Panc1 (cell line): ENCODE data around the gene TMEM201. TPM values are rescaled to one million over a fixed set of nuclear protein-coding genes. Genes with fewer than 3 reads are reported as not detected.
A peak's percentile ranks its signal among the peaks of the same experiment; 100 is the strongest.

ENCODE experiments used
- ATAC-seq: fragments of 200-7000 bp; cut with Tn5 transposase; 2 replicates; pipeline ENCODE4 v1.9.1; 2020; ENCODE audit warnings: mild to moderate bottlenecking, moderate library complexity
- BruUV-seq: library from RNA; stranded (reverse); fragments of 400-500 nt; replicated peaks from 2 replicates; lab custom pipeline; 2021; lab: Mats Ljungman, UMichigan
- CTCF ChIA-PET: fragments of 300-600 bp; sonication (Branson Sonifier 250); formaldehyde crosslinking; loops from one replicate; lab custom pipeline; 2022; ENCODE audit warnings: antibody characterized with exemption; lab: Charles Lee
- POLR2A ChIA-PET: fragments of 300-600 bp; sonication (Branson Sonifier 250); formaldehyde crosslinking; loops from one replicate; lab custom pipeline; 2022; ENCODE audit warnings: antibody characterized with exemption; lab: Charles Lee
- DNase-seq: peaks from one replicate; pipeline ENCODE4 v3.0.0-alpha.2; 2010; ENCODE audit warnings: low read depth, low spot score
- H3K27ac ChIP-seq: 2 replicates; pipeline ENCODE4 v1.5.1; 2011; ENCODE audit warnings: mild to moderate bottlenecking, low read length, inconsistent platforms
- H3K27me3 ChIP-seq: fragments of 200-500 bp; sonication (Bioruptor generic); 2 replicates; pipeline ENCODE4 v1.6.0; 2014; ENCODE audit warnings: low read length, inconsistent platforms; ENCODE audit not compliant: control insufficient read depth, insufficient read depth
- H3K36me3 ChIP-seq: fragments of 200-500 bp; sonication (Bioruptor generic); 2 replicates; pipeline ENCODE4 v1.5.1; 2014; ENCODE audit warnings: inconsistent platforms, mild to moderate bottlenecking, low read length, moderate library complexity; ENCODE audit not compliant: control insufficient read depth, insufficient read depth
- H3K4me1 ChIP-seq: 2 replicates; pipeline ENCODE4 v1.5.1; 2011; ENCODE audit warnings: inconsistent platforms, mild to moderate bottlenecking, low read length, moderate library complexity; ENCODE audit not compliant: control insufficient read depth, insufficient read depth
- H3K4me3 ChIP-seq, 2 experiments: 2 replicates each; pipeline ENCODE4 v1.5.1; 2011 to 2012; ENCODE audit warnings: low read depth in 2 of 2, low read length in 2 of 2, mild to moderate bottlenecking in 2 of 2, inconsistent platforms in 1 of 2, moderate library complexity in 1 of 2
- H3K9me3 ChIP-seq: fragments of 200-500 bp; sonication (Bioruptor generic); 2 replicates; pipeline ENCODE4 v1.5.1; 2014; ENCODE audit warnings: low read depth, mild to moderate bottlenecking, inconsistent platforms, low read length, moderate library complexity; ENCODE audit not compliant: control insufficient read depth, insufficient read depth
- POLR2AphosphoS5 ChIP-seq: IDR thresholded peaks from 2 replicates; pipeline ENCODE4 v1.6.1; 2012; ENCODE audit warnings: mild to moderate bottlenecking, low read depth, low read length, moderate library complexity
- SIN3A ChIP-seq: IDR thresholded peaks from 2 replicates; pipeline ENCODE4 v1.6.1; 2012; ENCODE audit warnings: low read depth, mild to moderate bottlenecking, low read length, moderate library complexity, borderline replicate concordance; ENCODE audit not compliant: insufficient read depth
- TCF7L2 ChIP-seq: IDR thresholded peaks from 2 replicates; pipeline ENCODE4 v1.6.1; 2011; ENCODE audit warnings: mild to moderate bottlenecking, low read depth, low read length, inconsistent platforms
- in situ Hi-C: cut with HindIII; loops from 2 replicates; pipeline ENCODE4 v1.10.0; 2016; ENCODE audit warnings: low sequenced_read_pairs, low pct_unique_long_range_greater_than_20kb
- intact Hi-C: fragments of 100-400 bp; cut with micrococcal nuclease; formaldehyde crosslinking; loops from one replicate; pipeline ENCODE4 v1.10.0; 2022; ENCODE audit not compliant: unreplicated experiment
- total RNA-seq: library from RNA; stranded (reverse); gene quantifications from one replicate; pipeline ENCODE4 v1.2.1, GENCODE V29; 2021; ENCODE audit not compliant: unreplicated experiment
- TF ChIP-seq, protein P1 (sequence below): fragments of 450-650 bp; IDR thresholded peaks from 2 replicates; pipeline ENCODE4 v1.5.1; 2017; ENCODE audit warnings: mild to moderate bottlenecking
- TF ChIP-seq, protein P2 (sequence below), 2 experiments: IDR thresholded peaks; 2 replicates each; pipeline ENCODE4 v1.6.1; 2011 to 2012; ENCODE audit warnings: low read depth in 2 of 2, control low read depth in 1 of 2, low read length in 1 of 2, mild to moderate bottlenecking in 1 of 2, moderate library complexity in 1 of 2; ENCODE audit not compliant: insufficient read depth in 1 of 2

TMEM201 gene
- total RNA-seq, 1 experiment from 2014 or later: 26.5 TPM

DNA sequence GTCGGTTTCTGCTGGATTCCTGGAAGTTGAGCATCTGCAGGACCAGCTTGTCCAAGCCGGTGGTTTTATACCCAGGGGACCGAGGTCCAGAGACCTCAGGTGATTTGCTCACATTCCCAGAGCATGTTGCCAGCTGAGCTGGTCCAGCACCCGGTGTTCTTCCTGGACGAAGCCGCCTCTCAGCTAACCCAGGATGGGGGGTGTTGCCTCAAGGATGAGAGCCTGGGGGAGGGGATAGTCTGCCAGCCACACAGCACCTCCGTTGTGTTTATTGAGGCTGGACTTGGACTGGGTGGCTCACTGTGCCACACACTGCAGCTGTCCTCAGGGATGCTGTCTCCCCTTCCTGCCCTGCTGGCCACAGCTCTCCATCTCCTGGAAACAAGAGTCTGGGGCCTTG, 1.5 kb downstream of the TMEM201 start:
- ChIA-PET POLR2A (interaction anchor here (0.6 kb wide), 1 partner anchor 43 kb away, joined by 6 read pairs; no protein-coding TSS in a partner anchor), CTCF (interaction anchor here (0.6 kb wide), 1 partner anchor 96 kb away, joined by 3 read pairs; no protein-coding TSS in a partner anchor)
- no peaks in the 10 kb centered on the region for H3K36me3 ChIP-seq
- ATAC-seq (no peak), DNase-seq (no peak)
- no peak for TF ChIP-seq TCF7L2
- no peak for TF ChIP-seq SIN3A
- TF ChIP-seq, protein P1, sequence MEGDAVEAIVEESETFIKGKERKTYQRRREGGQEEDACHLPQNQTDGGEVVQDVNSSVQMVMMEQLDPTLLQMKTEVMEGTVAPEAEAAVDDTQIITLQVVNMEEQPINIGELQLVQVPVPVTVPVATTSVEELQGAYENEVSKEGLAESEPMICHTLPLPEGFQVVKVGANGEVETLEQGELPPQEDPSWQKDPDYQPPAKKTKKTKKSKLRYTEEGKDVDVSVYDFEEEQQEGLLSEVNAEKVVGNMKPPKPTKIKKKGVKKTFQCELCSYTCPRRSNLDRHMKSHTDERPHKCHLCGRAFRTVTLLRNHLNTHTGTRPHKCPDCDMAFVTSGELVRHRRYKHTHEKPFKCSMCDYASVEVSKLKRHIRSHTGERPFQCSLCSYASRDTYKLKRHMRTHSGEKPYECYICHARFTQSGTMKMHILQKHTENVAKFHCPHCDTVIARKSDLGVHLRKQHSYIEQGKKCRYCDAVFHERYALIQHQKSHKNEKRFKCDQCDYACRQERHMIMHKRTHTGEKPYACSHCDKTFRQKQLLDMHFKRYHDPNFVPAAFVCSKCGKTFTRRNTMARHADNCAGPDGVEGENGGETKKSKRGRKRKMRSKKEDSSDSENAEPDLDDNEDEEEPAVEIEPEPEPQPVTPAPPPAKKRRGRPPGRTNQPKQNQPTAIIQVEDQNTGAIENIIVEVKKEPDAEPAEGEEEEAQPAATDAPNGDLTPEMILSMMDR: no peak
- no peak for TF ChIP-seq POLR2AphosphoS5
- TF ChIP-seq, protein P2, sequence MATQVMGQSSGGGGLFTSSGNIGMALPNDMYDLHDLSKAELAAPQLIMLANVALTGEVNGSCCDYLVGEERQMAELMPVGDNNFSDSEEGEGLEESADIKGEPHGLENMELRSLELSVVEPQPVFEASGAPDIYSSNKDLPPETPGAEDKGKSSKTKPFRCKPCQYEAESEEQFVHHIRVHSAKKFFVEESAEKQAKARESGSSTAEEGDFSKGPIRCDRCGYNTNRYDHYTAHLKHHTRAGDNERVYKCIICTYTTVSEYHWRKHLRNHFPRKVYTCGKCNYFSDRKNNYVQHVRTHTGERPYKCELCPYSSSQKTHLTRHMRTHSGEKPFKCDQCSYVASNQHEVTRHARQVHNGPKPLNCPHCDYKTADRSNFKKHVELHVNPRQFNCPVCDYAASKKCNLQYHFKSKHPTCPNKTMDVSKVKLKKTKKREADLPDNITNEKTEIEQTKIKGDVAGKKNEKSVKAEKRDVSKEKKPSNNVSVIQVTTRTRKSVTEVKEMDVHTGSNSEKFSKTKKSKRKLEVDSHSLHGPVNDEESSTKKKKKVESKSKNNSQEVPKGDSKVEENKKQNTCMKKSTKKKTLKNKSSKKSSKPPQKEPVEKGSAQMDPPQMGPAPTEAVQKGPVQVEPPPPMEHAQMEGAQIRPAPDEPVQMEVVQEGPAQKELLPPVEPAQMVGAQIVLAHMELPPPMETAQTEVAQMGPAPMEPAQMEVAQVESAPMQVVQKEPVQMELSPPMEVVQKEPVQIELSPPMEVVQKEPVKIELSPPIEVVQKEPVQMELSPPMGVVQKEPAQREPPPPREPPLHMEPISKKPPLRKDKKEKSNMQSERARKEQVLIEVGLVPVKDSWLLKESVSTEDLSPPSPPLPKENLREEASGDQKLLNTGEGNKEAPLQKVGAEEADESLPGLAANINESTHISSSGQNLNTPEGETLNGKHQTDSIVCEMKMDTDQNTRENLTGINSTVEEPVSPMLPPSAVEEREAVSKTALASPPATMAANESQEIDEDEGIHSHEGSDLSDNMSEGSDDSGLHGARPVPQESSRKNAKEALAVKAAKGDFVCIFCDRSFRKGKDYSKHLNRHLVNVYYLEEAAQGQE (IDR thresholded peaks at IDR 0.05; ENCODE audit: insufficient read depth in 1 of 2, low read depth in 2 of 2, low read length in 1 of 2): no peak
- H3K27ac ChIP-seq: no peak overlapping the region
- H3K4me1 ChIP-seq: peaks cover 5% of the 10 kb centered on the region; the same call in 1 of the 2 replicates
- no TSS peak for BruUV-seq
- H3K27me3 ChIP-seq: no peaks in the 10 kb centered on the region
- in situ Hi-C loops: no loop called here
- H3K9me3 ChIP-seq: no peaks in the 10 kb centered on the region
- intact Hi-C loops: no loop called here
- peak overlapping the region; percentile 64 to 77 for H3K4me3 ChIP-seq

DNA sequence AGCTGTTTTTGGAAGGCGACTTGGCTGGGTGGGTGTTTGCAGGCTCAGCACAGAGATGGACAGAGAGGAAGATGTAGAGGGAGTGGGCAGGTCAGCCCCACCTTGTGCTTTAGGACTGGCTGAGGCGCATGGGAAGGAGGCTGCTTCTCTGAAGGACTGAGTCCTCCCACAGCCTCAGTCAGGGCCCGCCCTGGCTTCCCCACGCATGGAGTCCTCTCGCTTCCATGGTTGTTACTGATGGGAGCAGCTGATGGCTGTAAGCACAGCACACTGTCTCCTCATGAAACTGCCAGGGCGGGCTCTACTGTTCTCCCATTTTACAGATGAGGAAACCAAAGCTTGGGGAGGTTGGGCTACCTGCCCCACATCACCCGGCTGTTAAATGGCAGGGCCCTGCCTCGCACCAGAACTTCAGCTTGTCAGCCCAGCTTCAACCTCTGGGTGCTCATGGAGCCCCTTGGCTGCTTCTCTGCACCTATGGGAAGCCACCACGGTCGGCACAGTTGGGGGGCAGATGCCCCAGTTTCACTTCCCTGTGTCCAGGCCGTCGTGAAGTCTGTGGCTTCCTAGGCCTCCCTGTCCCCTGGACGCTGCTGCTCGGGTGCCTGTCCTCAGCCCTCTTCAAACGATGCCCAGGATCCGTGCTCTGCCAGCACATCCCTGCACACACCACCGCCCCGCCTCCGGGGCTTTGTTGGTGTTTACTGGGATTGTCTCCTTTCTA, 2.4 kb downstream of the TMEM201 start:
- Histone ChIP-seq H3K27ac (no peak overlapping the region), H3K4me3 (no peak overlapping the region; a peak in 1 of 4 replicates), H3K4me1 (peaks cover 5% of the 10 kb centered on the region; the same call in 1 of the 2 replicates), H3K36me3 (no peaks in the 10 kb centered on the region), H3K9me3 (no peaks in the 10 kb centered on the region), H3K27me3 (no peaks in the 10 kb centered on the region)
- in situ Hi-C loops (no loop called here), intact Hi-C loops (no loop called here)
- DNase-seq (no peak), ATAC-seq (no peak)
- no TSS peak for BruUV-seq
- ChIA-PET POLR2A (no interaction called here), CTCF (no interaction called here)
- TF ChIP-seq, protein P2 (IDR thresholded peaks at IDR 0.05; ENCODE audit: insufficient read depth in 1 of 2, low read depth in 2 of 2, low read length in 1 of 2): no peak
- TF ChIP-seq TCF7L2: no peak
- TF ChIP-seq, protein P1: no peak
